HCT116 (cell line): ENCODE results near the gene CCR7. TPM values are rescaled to one million over a fixed set of nuclear protein-coding genes. Genes with fewer than 3 reads are reported as not detected.

ENCODE experiments used
- ATAC-seq: fragments of 200-7000 bp; cut with Tn5 transposase; 2 replicates; pipeline ENCODE4 v1.9.1; 2020; ENCODE audit warnings: mild to moderate bottlenecking, moderate library complexity
- BruUV-seq: library from RNA; stranded (reverse); fragments of 400-500 nt; replicated peaks from 2 replicates; lab custom pipeline; 2021; lab: Mats Ljungman, UMichigan
- CTCF ChIA-PET: fragments of 300-600 bp; sonication (Branson Sonifier 250); formaldehyde crosslinking; loops from one replicate; lab custom pipeline; 2021; ENCODE audit warnings: antibody characterized with exemption; lab: Charles Lee
- POLR2A ChIA-PET: fragments of 300-600, 350-600 bp; sonication (Branson Sonifier 250); formaldehyde crosslinking; loops from one replicate; lab custom pipeline; 2021; ENCODE audit warnings: antibody characterized with exemption; lab: Charles Lee
- RAD21 ChIA-PET, 2 experiments: fragments of 300-600 bp; sonication (Branson Sonifier 250); formaldehyde crosslinking; loops; one replicate each; lab custom pipeline; 2023; ENCODE audit warnings: low total read pairs in 2 of 2; ENCODE audit not compliant: uncharacterized antibody in 2 of 2, unreplicated experiment in 2 of 2, low non-redundant PET in 1 of 2; lab: Charles Lee
- DNase-seq: peaks from one replicate; pipeline ENCODE4 v3.0.0-alpha.2; 2010; ENCODE audit warnings: low read depth, low spot score
- H2AFZ ChIP-seq: fragments of 200-600 bp; shearing (Covaris generic), sonication (generic); 2 replicates; pipeline ENCODE4 v1.6.1; 2017; ENCODE audit warnings: low read depth, mixed run types, mixed read lengths, antibody characterized with exemption, low read length; ENCODE audit not compliant: poor library complexity, severe bottlenecking
- H3K27ac ChIP-seq: 2 replicates; pipeline ENCODE4 v1.5.1; 2012; ENCODE audit warnings: low read depth, low read length
- H3K27me3 ChIP-seq: fragments of 200-600 bp; sonication (generic); 2 replicates; pipeline ENCODE4 v1.6.1; 2016; ENCODE audit warnings: mixed run types, low read length, mixed read lengths; ENCODE audit not compliant: insufficient read depth
- H3K36me3 ChIP-seq, 2 experiments: fragments of 200-500 bp in 1 of 2; fragments of 200-600 bp in 1 of 2; sonication (Bioruptor generic) in 1 of 2; sonication (generic) in 1 of 2; 2 replicates each; pipeline versions ENCODE4 v1.5.1 to v1.6.1; 2014 to 2016; ENCODE audit warnings: low read length in 2 of 2, inconsistent platforms in 1 of 2, mixed read lengths in 1 of 2, mixed run types in 1 of 2; ENCODE audit not compliant: insufficient read depth in 2 of 2, control insufficient read depth in 1 of 2
- H3K4me1 ChIP-seq, 2 experiments: fragments of 200-600 bp in 1 of 2; sonication (generic) in 1 of 2; 2 replicates each; pipeline versions ENCODE4 v1.5.1 to v1.6.1; 2012 to 2017; ENCODE audit warnings: low read length in 2 of 2, inconsistent platforms in 1 of 2, mild to moderate bottlenecking in 1 of 2, mixed read lengths in 1 of 2, mixed run types in 1 of 2, moderate library complexity in 1 of 2; ENCODE audit not compliant: insufficient read depth in 2 of 2, control insufficient read depth in 1 of 2
- H3K4me2 ChIP-seq: fragments of 200-600 bp; sonication (generic); 2 replicates; pipeline ENCODE4 v1.6.1; 2017; ENCODE audit warnings: mixed run types, low read length, mixed read lengths
- H3K4me3 ChIP-seq, 2 experiments: fragments of 200-600 bp in 1 of 2; sonication (generic) in 1 of 2; replicated peaks in 1 of 2; 2 replicates each; pipeline ENCODE4 v1.5.1; 2011 to 2016; ENCODE audit warnings: low read length in 2 of 2, control low read depth in 1 of 2, low read depth in 1 of 2, mild to moderate bottlenecking in 1 of 2, mixed read lengths in 1 of 2, mixed run types in 1 of 2
- H3K79me2 ChIP-seq: fragments of 200-600 bp; sonication (generic); 2 replicates; pipeline ENCODE4 v1.6.1; 2017; ENCODE audit warnings: mild to moderate bottlenecking, mixed run types, low read length, moderate library complexity, mixed read lengths; ENCODE audit not compliant: insufficient read depth
- H3K9ac ChIP-seq: fragments of 200-600 bp; sonication (generic); 2 replicates; pipeline ENCODE4 v1.6.1; 2016; ENCODE audit warnings: low read length, mixed read lengths
- H3K9me2 ChIP-seq: fragments of 200-600 bp; sonication (generic), shearing (Covaris generic); 2 replicates; pipeline ENCODE4 v1.6.1; 2017; ENCODE audit warnings: mixed run types, mild to moderate bottlenecking, moderate library complexity; ENCODE audit not compliant: insufficient read depth
- H3K9me3 ChIP-seq, 2 experiments: fragments of 200-500 bp in 1 of 2; fragments of 200-600 bp in 1 of 2; sonication (Bioruptor generic) in 1 of 2; sonication (generic) in 1 of 2; 2 replicates each; pipeline ENCODE4 v1.6.1; 2014 to 2017; ENCODE audit warnings: low read length in 2 of 2, mixed read lengths in 2 of 2, inconsistent platforms in 1 of 2, low read depth in 1 of 2, mild to moderate bottlenecking in 1 of 2, mixed run types in 1 of 2, moderate library complexity in 1 of 2; ENCODE audit not compliant: control insufficient read depth in 1 of 2, insufficient read depth in 1 of 2
- H4K20me1 ChIP-seq: fragments of 200-600 bp; sonication (generic), shearing (Covaris generic); 2 replicates; pipeline ENCODE4 v1.6.1; 2017; ENCODE audit warnings: mixed run types, mild to moderate bottlenecking, moderate library complexity; ENCODE audit not compliant: insufficient read depth
- CBX3 ChIP-seq: IDR thresholded peaks from 2 replicates; pipeline ENCODE4 v1.6.1; 2012; ENCODE audit warnings: low read depth
- EZH2phosphoT487 ChIP-seq: fragments of 200-600 bp; IDR thresholded peaks from 2 replicates; pipeline ENCODE4 v1.6.1; 2018; ENCODE audit warnings: antibody characterized with exemption, borderline replicate concordance
- FOSL1 ChIP-seq: IDR thresholded peaks from 2 replicates; pipeline ENCODE4 v1.6.1; 2012; ENCODE audit warnings: low read depth
- JUND ChIP-seq: IDR thresholded peaks from 2 replicates; pipeline ENCODE4 v1.6.1; 2012
- REST ChIP-seq: IDR thresholded peaks from 2 replicates; pipeline ENCODE4 v1.6.1; 2012; ENCODE audit warnings: low read depth
- SRF ChIP-seq: IDR thresholded peaks from 2 replicates; pipeline ENCODE4 v1.6.1; 2012; ENCODE audit warnings: low read depth
- ZBTB33 ChIP-seq: IDR thresholded peaks from 2 replicates; pipeline ENCODE4 v1.6.1; 2011; ENCODE audit warnings: mild to moderate bottlenecking, low read length, moderate library complexity; ENCODE audit not compliant: insufficient replicate concordance; ENCODE audit errors: extremely low read depth
- ZFX ChIP-seq: fragments of 450-650 bp; IDR thresholded peaks from 2 replicates; pipeline ENCODE4 v1.6.1; 2017
- intact Hi-C: fragments of 100-400 bp; cut with micrococcal nuclease; formaldehyde crosslinking; loops from 2 replicates; pipeline ENCODE4 v1.10.0; 2022
- total RNA-seq: library from RNA; stranded (reverse); gene quantifications from one replicate; pipeline ENCODE4 v1.2.1, GENCODE V29; 2021; ENCODE audit not compliant: unreplicated experiment

The CCR7 gene
- total RNA-seq, 1 experiment from 2014 or later: 0.69 TPM

- H3K27me3 ChIP-seq: no peaks in the 10 kb centered on the region
- no peak overlapping the region for H3K9ac ChIP-seq
- H3K4me2 ChIP-seq: no peak overlapping the region
- ChIA-PET RAD21 (no interaction called here), POLR2A (no interaction called here), CTCF (no interaction called here)
- H3K9me3 ChIP-seq: no peaks in the 10 kb centered on the region
- H3K79me2 ChIP-seq: no peaks in the 10 kb centered on the region
- no peaks in the 10 kb centered on the region for H4K20me1 ChIP-seq
- intact Hi-C loops: no loop called here
- H3K27ac ChIP-seq: no peak overlapping the region
- no peak overlapping the region for H3K4me3 ChIP-seq
- TF ChIP-seq ZFX: no peak
- TF ChIP-seq JUND: no peak
- no peak for TF ChIP-seq EZH2phosphoT487
- no peak for TF ChIP-seq REST
- no peak for TF ChIP-seq ZBTB33
- TF ChIP-seq CBX3: no peak
- no peak for TF ChIP-seq FOSL1
- no peak for TF ChIP-seq SRF
- no peak for ATAC-seq
- H2AFZ ChIP-seq: no peak overlapping the region
- H3K4me1 ChIP-seq: peaks cover 10 to 16% of the 10 kb centered on the region in 2 experiments
- no peaks in the 10 kb centered on the region for H3K36me3 ChIP-seq
- H3K9me2 ChIP-seq: no peaks in the 10 kb centered on the region
- no TSS peak for BruUV-seq
- DNase-seq: no peak
These were observed 9.0 kb downstream of the CCR7 start for GRCh38 chr17:40556198-40556661.
